WTC11 (cell line): Measurements from ENCODE around the gene KDR. TPM values are rescaled to one million over a fixed set of nuclear protein-coding genes. Genes with fewer than 3 reads are reported as not detected.

Source experiments
- ATAC-seq: fragments of 200-7000 bp; cut with Tn5 transposase; 2 replicates; pipeline ENCODE4 v1.10.0; 2021; ENCODE audit warnings: mild to moderate bottlenecking, moderate library complexity
- CTCF ChIA-PET: fragments of 300-600 bp; sonication (Branson Sonifier 250); formaldehyde crosslinking; loops from one replicate; lab custom pipeline; 2021; ENCODE audit warnings: antibody characterized with exemption; lab: Charles Lee
- POLR2A ChIA-PET: fragments of 350-600 bp; sonication (Branson Sonifier 250); formaldehyde crosslinking; loops from one replicate; lab custom pipeline; 2021; ENCODE audit warnings: antibody characterized with exemption; lab: Charles Lee
- DNase-seq: peaks from one replicate; pipeline ENCODE4 v3.0.0; 2021; ENCODE audit warnings: low spot score
- H3K27ac Mint-ChIP-seq: 2 replicates; pipeline ENCODE4 v1.8.0; 2021; ENCODE audit warnings: mixed read lengths
- H3K27me3 Mint-ChIP-seq: 2 replicates; pipeline ENCODE4 v1.8.0; 2021; ENCODE audit warnings: low read depth, mild to moderate bottlenecking, moderate library complexity, mixed read lengths
- H3K36me3 Mint-ChIP-seq: 2 replicates; pipeline ENCODE4 v1.8.0; 2021; ENCODE audit warnings: mixed read lengths
- H3K4me1 Mint-ChIP-seq: 2 replicates; pipeline ENCODE4 v1.8.0; 2022; ENCODE audit warnings: mixed read lengths
- H3K4me3 Mint-ChIP-seq: 2 replicates; pipeline ENCODE4 v1.8.0; 2021; ENCODE audit warnings: mild to moderate bottlenecking, moderate library complexity, mixed read lengths
- H3K9me3 Mint-ChIP-seq: 2 replicates; pipeline ENCODE4 v1.8.0; 2021; ENCODE audit warnings: mixed read lengths
- CBFB ChIP-seq: sonication (generic); formaldehyde crosslinking; IDR thresholded peaks from 2 replicates; pipeline ENCODE4 v1.8.1; 2022; ENCODE audit warnings: mild to moderate bottlenecking, low read depth, missing genetic modification reagents
- ETV6 ChIP-seq: sonication (generic); formaldehyde crosslinking; IDR thresholded peaks from 2 replicates; pipeline ENCODE4 v1.8.1; 2022; ENCODE audit warnings: mild to moderate bottlenecking, missing genetic modification reagents
- FOXP1 ChIP-seq: sonication (generic); formaldehyde crosslinking; IDR thresholded peaks from 2 replicates; pipeline ENCODE4 v1.8.0; 2022; ENCODE audit warnings: missing genetic modification reagents, mild to moderate bottlenecking, moderate library complexity, borderline replicate concordance
- GABPB1 ChIP-seq: sonication (generic); formaldehyde crosslinking; IDR thresholded peaks from 2 replicates; pipeline ENCODE4 v1.8.1; 2023; ENCODE audit warnings: mild to moderate bottlenecking, missing genetic modification reagents
- GTF2I ChIP-seq: fragments of 250-450 bp; sonication (Bioruptor Pico); conservative IDR thresholded peaks from 2 replicates; pipeline ENCODE4 v1.4.0; 2021; ENCODE audit warnings: mild to moderate bottlenecking
- HMGA2 ChIP-seq: fragments of 250-450 bp; sonication (Bioruptor Pico); IDR thresholded peaks from 2 replicates; pipeline ENCODE4 v1.4.0; 2021; ENCODE audit warnings: mild to moderate bottlenecking, moderate library complexity
- KAT7 ChIP-seq: sonication (generic); formaldehyde crosslinking; IDR thresholded peaks from 2 replicates; pipeline ENCODE4 v1.8.1; 2023; ENCODE audit warnings: missing genetic modification reagents, mild to moderate bottlenecking, borderline replicate concordance
- MYBL2 ChIP-seq: sonication (generic); formaldehyde crosslinking; IDR thresholded peaks from 2 replicates; pipeline ENCODE4 v1.8.1; 2023; ENCODE audit warnings: mild to moderate bottlenecking, moderate library complexity, missing genetic modification reagents
- TCF7 ChIP-seq: sonication (generic); formaldehyde crosslinking; IDR thresholded peaks from 2 replicates; pipeline ENCODE4 v1.8.0; 2022; ENCODE audit warnings: mild to moderate bottlenecking, low read depth, missing genetic modification reagents, moderate library complexity
- ZNF263 ChIP-seq: sonication (generic); formaldehyde crosslinking; IDR thresholded peaks from 2 replicates; pipeline ENCODE4 v1.8.1; 2022; ENCODE audit warnings: low read depth, mild to moderate bottlenecking, moderate library complexity, missing genetic modification reagents
- ZNF416 ChIP-seq: fragments of 250-450 bp; sonication (Bioruptor Pico); IDR thresholded peaks from 2 replicates; pipeline ENCODE4 v1.9.0; 2021; ENCODE audit warnings: mild to moderate bottlenecking, inconsistent platforms
- ZNF423 ChIP-seq: fragments of 250-450 bp; sonication (Bioruptor Pico); IDR thresholded peaks from 2 replicates; pipeline ENCODE4 v2.1.2; 2022; ENCODE audit warnings: mild to moderate bottlenecking, moderate library complexity
- total RNA-seq: library from RNA; stranded (reverse); gene quantifications from 3 replicates; pipeline ENCODE4 v1.2.3, GENCODE V29; 2021
- TF ChIP-seq, protein P1 (sequence below): sonication (generic); formaldehyde crosslinking; IDR thresholded peaks from 2 replicates; pipeline ENCODE4 v1.8.0; 2022; ENCODE audit warnings: mild to moderate bottlenecking, missing genetic modification reagents
- TF ChIP-seq, protein P2 (sequence below): sonication (generic); formaldehyde crosslinking; IDR thresholded peaks from 2 replicates; pipeline ENCODE4 v1.8.0; 2022; ENCODE audit warnings: mild to moderate bottlenecking, missing genetic modification reagents
- TF ChIP-seq, protein P3 (sequence below): sonication (generic); formaldehyde crosslinking; IDR thresholded peaks from 2 replicates; pipeline ENCODE4 v1.8.1; 2022; ENCODE audit warnings: low read depth, mild to moderate bottlenecking, moderate library complexity, missing genetic modification reagents, borderline replicate concordance
- TF ChIP-seq, protein P4 (sequence below): fragments of 250-450 bp; sonication (Bioruptor Pico); IDR thresholded peaks from 2 replicates; pipeline ENCODE4 v1.9.0; 2021; ENCODE audit warnings: mild to moderate bottlenecking
- TF ChIP-seq, protein P5 (sequence below): sonication (generic); formaldehyde crosslinking; IDR thresholded peaks from 2 replicates; pipeline ENCODE4 v1.8.1; 2022; ENCODE audit warnings: mild to moderate bottlenecking, moderate library complexity, missing genetic modification reagents
- TF ChIP-seq, protein P6 (sequence below): fragments of 250-450 bp; sonication (Bioruptor Pico); IDR thresholded peaks from 2 replicates; pipeline ENCODE4 v1.9.0; 2021; ENCODE audit warnings: mild to moderate bottlenecking
- TF ChIP-seq, protein P7 (sequence below): sonication (generic); formaldehyde crosslinking; conservative IDR thresholded peaks from 2 replicates; pipeline ENCODE4 v1.8.1; 2022; ENCODE audit warnings: mild to moderate bottlenecking, missing genetic modification reagents
- TF ChIP-seq, protein P8 (sequence below): fragments of 250-450 bp; sonication (Bioruptor Pico); IDR thresholded peaks from 2 replicates; pipeline ENCODE4 v1.8.0; 2021; ENCODE audit warnings: mild to moderate bottlenecking
- TF ChIP-seq, protein P9 (sequence below): sonication (generic); formaldehyde crosslinking; IDR thresholded peaks from 2 replicates; pipeline ENCODE4 v1.8.0; 2023; ENCODE audit warnings: missing genetic modification reagents, mild to moderate bottlenecking, borderline replicate concordance

KDR gene
- total RNA-seq, 1 experiment from 2014 or later: 80.8 TPM

DNA sequence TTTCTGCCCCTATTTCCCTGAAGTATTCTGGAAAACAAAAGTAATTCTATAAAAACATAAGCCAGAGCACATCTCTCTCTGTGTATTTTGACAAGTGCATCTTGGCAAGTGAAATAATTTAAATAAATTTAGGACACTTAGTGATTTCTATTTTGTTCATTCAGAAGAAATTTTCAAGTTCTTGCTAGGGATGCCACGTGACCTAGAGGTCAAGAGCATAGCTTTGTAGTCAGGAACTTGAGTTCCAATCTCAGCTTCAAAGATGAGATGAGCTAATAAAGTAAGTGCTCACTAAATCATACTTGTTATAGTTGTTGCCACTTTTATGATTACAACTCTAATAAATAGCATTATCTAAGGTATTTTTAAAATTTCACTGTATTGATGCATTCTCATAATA lies 13.8 kb downstream of the KDR start:
- Mint-ChIP-seq H3K27me3 (no peaks in the 10 kb centered on the region), H3K36me3 (peaks cover 90% of the 10 kb centered on the region), H3K9me3 (no peaks in the 10 kb centered on the region), H3K4me1 (peaks cover 13% of the 10 kb centered on the region), H3K27ac (peak overlapping the region; percentile 47; the same call in 1 of the 2 replicates), H3K4me3 (no peak overlapping the region)
- no peak for ATAC-seq
- DNase-seq: no peak
- POLR2A ChIA-PET: no interaction called here
- CTCF ChIA-PET: no interaction called here
- TF ChIP-seq, protein P1, sequence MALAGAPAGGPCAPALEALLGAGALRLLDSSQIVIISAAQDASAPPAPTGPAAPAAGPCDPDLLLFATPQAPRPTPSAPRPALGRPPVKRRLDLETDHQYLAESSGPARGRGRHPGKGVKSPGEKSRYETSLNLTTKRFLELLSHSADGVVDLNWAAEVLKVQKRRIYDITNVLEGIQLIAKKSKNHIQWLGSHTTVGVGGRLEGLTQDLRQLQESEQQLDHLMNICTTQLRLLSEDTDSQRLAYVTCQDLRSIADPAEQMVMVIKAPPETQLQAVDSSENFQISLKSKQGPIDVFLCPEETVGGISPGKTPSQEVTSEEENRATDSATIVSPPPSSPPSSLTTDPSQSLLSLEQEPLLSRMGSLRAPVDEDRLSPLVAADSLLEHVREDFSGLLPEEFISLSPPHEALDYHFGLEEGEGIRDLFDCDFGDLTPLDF: no peak
- TF ChIP-seq, protein P2, sequence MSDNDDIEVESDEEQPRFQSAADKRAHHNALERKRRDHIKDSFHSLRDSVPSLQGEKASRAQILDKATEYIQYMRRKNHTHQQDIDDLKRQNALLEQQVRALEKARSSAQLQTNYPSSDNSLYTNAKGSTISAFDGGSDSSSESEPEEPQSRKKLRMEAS (CRISPR knock-in tag): no peak
- TF ChIP-seq, protein P3, sequence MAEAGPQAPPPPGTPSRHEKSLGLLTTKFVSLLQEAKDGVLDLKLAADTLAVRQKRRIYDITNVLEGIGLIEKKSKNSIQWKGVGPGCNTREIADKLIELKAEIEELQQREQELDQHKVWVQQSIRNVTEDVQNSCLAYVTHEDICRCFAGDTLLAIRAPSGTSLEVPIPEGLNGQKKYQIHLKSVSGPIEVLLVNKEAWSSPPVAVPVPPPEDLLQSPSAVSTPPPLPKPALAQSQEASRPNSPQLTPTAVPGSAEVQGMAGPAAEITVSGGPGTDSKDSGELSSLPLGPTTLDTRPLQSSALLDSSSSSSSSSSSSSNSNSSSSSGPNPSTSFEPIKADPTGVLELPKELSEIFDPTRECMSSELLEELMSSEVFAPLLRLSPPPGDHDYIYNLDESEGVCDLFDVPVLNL (CRISPR knock-in tag): no peak
- TF ChIP-seq ZNF416 (CRISPR knock-in tag) (no peak), KAT7 (CRISPR knock-in tag) (no peak), TCF7 (CRISPR knock-in tag) (no peak), GABPB1 (CRISPR knock-in tag) (no peak), FOXP1 (no peak)
- TF ChIP-seq, protein P4, sequence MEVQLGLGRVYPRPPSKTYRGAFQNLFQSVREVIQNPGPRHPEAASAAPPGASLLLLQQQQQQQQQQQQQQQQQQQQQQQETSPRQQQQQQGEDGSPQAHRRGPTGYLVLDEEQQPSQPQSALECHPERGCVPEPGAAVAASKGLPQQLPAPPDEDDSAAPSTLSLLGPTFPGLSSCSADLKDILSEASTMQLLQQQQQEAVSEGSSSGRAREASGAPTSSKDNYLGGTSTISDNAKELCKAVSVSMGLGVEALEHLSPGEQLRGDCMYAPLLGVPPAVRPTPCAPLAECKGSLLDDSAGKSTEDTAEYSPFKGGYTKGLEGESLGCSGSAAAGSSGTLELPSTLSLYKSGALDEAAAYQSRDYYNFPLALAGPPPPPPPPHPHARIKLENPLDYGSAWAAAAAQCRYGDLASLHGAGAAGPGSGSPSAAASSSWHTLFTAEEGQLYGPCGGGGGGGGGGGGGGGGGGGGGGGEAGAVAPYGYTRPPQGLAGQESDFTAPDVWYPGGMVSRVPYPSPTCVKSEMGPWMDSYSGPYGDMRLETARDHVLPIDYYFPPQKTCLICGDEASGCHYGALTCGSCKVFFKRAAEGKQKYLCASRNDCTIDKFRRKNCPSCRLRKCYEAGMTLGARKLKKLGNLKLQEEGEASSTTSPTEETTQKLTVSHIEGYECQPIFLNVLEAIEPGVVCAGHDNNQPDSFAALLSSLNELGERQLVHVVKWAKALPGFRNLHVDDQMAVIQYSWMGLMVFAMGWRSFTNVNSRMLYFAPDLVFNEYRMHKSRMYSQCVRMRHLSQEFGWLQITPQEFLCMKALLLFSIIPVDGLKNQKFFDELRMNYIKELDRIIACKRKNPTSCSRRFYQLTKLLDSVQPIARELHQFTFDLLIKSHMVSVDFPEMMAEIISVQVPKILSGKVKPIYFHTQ (CRISPR knock-in tag): no peak
- TF ChIP-seq, protein P5, sequence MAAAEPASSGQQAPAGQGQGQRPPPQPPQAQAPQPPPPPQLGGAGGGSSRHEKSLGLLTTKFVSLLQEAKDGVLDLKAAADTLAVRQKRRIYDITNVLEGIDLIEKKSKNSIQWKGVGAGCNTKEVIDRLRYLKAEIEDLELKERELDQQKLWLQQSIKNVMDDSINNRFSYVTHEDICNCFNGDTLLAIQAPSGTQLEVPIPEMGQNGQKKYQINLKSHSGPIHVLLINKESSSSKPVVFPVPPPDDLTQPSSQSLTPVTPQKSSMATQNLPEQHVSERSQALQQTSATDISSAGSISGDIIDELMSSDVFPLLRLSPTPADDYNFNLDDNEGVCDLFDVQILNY: no peak
- TF ChIP-seq, protein P6, sequence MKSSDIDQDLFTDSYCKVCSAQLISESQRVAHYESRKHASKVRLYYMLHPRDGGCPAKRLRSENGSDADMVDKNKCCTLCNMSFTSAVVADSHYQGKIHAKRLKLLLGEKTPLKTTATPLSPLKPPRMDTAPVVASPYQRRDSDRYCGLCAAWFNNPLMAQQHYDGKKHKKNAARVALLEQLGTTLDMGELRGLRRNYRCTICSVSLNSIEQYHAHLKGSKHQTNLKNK (CRISPR knock-in tag): no peak

DNA sequence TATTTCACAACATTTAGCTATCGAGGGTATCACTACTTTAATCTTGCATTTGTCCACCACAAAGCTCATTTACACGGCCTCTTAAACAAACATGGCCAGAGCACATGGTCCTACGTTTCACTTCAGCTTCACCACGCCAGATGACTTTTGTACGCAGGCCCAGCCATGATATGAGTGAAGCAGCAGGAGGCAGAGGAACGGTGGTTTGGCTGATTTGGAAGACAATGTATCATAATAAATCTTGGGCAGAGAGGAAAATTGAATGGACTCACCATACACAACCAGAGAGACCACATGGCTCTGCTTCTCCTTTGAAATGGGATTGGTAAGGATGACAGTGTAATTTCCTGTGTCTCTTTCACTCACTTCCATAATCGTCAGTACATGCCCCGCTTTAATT lies 15.3 kb downstream of the KDR start:
- CTCF ChIA-PET: no interaction called here
- H3K4me3 Mint-ChIP-seq: no peak overlapping the region
- H3K9me3 Mint-ChIP-seq: no peaks in the 10 kb centered on the region
- peaks cover 9% of the 10 kb centered on the region for H3K4me1 Mint-ChIP-seq
- ATAC-seq (no peak), DNase-seq (no peak)
- POLR2A ChIA-PET: no interaction called here
- H3K27ac Mint-ChIP-seq: no peak overlapping the region
- H3K27me3 Mint-ChIP-seq: no peaks in the 10 kb centered on the region
- H3K36me3 Mint-ChIP-seq: peaks cover 94% of the 10 kb centered on the region
- TF ChIP-seq CBFB (CRISPR knock-in tag) (no peak), HMGA2 (CRISPR knock-in tag) (no peak), ZNF423 (CRISPR knock-in tag) (no peak), ZNF263 (CRISPR knock-in tag) (no peak), ETV6 (CRISPR knock-in tag) (no peak), MYBL2 (CRISPR knock-in tag) (no peak), GTF2I (no peak)
- TF ChIP-seq, protein P7, sequence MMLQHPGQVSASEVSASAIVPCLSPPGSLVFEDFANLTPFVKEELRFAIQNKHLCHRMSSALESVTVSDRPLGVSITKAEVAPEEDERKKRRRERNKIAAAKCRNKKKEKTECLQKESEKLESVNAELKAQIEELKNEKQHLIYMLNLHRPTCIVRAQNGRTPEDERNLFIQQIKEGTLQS (CRISPR knock-in tag): no peak
- TF ChIP-seq, protein P8, sequence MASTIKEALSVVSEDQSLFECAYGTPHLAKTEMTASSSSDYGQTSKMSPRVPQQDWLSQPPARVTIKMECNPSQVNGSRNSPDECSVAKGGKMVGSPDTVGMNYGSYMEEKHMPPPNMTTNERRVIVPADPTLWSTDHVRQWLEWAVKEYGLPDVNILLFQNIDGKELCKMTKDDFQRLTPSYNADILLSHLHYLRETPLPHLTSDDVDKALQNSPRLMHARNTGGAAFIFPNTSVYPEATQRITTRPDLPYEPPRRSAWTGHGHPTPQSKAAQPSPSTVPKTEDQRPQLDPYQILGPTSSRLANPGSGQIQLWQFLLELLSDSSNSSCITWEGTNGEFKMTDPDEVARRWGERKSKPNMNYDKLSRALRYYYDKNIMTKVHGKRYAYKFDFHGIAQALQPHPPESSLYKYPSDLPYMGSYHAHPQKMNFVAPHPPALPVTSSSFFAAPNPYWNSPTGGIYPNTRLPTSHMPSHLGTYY (CRISPR knock-in tag): no peak
- TF ChIP-seq, protein P5: no peak
- TF ChIP-seq, protein P9, sequence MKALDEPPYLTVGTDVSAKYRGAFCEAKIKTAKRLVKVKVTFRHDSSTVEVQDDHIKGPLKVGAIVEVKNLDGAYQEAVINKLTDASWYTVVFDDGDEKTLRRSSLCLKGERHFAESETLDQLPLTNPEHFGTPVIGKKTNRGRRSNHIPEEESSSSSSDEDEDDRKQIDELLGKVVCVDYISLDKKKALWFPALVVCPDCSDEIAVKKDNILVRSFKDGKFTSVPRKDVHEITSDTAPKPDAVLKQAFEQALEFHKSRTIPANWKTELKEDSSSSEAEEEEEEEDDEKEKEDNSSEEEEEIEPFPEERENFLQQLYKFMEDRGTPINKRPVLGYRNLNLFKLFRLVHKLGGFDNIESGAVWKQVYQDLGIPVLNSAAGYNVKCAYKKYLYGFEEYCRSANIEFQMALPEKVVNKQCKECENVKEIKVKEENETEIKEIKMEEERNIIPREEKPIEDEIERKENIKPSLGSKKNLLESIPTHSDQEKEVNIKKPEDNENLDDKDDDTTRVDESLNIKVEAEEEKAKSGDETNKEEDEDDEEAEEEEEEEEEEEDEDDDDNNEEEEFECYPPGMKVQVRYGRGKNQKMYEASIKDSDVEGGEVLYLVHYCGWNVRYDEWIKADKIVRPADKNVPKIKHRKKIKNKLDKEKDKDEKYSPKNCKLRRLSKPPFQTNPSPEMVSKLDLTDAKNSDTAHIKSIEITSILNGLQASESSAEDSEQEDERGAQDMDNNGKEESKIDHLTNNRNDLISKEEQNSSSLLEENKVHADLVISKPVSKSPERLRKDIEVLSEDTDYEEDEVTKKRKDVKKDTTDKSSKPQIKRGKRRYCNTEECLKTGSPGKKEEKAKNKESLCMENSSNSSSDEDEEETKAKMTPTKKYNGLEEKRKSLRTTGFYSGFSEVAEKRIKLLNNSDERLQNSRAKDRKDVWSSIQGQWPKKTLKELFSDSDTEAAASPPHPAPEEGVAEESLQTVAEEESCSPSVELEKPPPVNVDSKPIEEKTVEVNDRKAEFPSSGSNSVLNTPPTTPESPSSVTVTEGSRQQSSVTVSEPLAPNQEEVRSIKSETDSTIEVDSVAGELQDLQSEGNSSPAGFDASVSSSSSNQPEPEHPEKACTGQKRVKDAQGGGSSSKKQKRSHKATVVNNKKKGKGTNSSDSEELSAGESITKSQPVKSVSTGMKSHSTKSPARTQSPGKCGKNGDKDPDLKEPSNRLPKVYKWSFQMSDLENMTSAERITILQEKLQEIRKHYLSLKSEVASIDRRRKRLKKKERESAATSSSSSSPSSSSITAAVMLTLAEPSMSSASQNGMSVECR: no peak
